ENCODE results near the gene GPC6. TPM values are rescaled to one million over a fixed set of nuclear protein-coding genes. Genes with fewer than 3 reads are reported as not detected.

GPC6 gene
- total and polyA plus RNA-seq, 9 of the 15 experiments (the other 6 are each of a cell fraction or from before 2014, with no cell fraction given): under 0.01 to 0.20 (median 0.01) TPM; not detected in 4

DNA sequence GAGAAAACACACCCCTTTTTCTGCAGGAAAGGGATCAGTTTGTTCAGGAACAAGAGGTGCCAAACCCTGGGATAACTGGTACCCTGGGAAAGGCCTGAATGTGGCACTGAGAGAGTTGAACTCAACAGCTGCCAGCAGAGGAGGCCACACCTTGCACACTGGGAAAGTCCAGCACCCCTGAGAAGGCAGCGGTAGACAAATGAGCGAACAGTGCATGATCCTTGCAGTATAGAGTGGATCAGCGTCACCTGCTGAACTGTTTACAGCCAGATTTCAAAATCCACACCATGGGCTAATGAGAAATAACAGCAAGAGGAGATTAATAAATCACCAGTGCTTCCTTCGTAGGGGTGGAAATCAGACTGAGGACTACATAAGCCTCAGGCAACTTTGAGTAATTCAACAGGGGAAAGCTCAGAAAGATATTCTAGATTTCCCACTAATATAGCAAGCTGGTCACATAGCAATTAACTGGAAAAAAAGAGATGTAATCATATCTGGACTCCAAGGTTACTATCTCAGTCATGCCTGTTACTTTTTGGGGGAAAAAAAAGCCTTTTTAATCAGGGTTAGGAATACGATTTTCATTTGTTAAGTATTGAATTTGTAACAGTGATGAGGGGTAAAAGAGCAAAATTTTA is 1200.8 kb downstream of the GPC6 start:
- in situ Hi-C loops (cut with MboI) (no loop called here), intact Hi-C loops (cut with micrococcal nuclease) (no loop called here)
- FAIRE-seq: no peak
- H3K9me3 ChIP-seq (replicated peaks; ENCODE audit: control insufficient read depth, insufficient read depth, low read depth, low read length): no peaks in the 10 kb centered on the region
- no peaks in the 10 kb centered on the region for H3K36me3 ChIP-seq (ENCODE audit: control insufficient read depth, insufficient read depth, low read length)
- ChIA-PET CTCF (ENCODE audit: low intra/inter-chr PET ratio) (no interaction called here), POLR2A (no interaction called here)
- no peak overlapping the region for H3K9ac ChIP-seq (ENCODE audit: insufficient read depth in 1 of 2, low read depth in 2 of 2, low read length in 2 of 2)
- H3K79me2 ChIP-seq (ENCODE audit: control insufficient read depth, insufficient read depth, low read length): no peaks in the 10 kb centered on the region
- H3K4me1 ChIP-seq (replicated peaks in 1 of 2; ENCODE audit: control insufficient read depth in 2 of 2, insufficient read depth in 2 of 2, low read length in 2 of 2): no peaks in the 10 kb centered on the region
- H2AFZ ChIP-seq (ENCODE audit: low read depth, low read length): no peak overlapping the region
- no TSS peak for BruUV-seq (replicated peaks)
- no peak overlapping the region for H3K4me2 ChIP-seq (ENCODE audit: insufficient read depth, low read length)
- DNase-seq (ENCODE audit: extremely low read depth in 1 of 4, low spot score in 3 of 4): no peak
- no peaks in the 10 kb centered on the region for H4K20me1 ChIP-seq (replicated peaks; ENCODE audit: control insufficient read depth, insufficient read depth, low read length)
- no peaks in the 10 kb centered on the region for H3K27me3 ChIP-seq (ENCODE audit: control insufficient read depth in 2 of 2, insufficient read depth in 2 of 2, low read length in 2 of 2)
- H3K4me3 ChIP-seq: no peak overlapping the region
- no peaks in the 10 kb centered on the region for H3K9me1 ChIP-seq (ENCODE audit: control insufficient read depth, insufficient read depth, low read length)
- 6% methylated on average over 5 of the region's 5 CpGs for WGBS (ENCODE audit: insufficient coverage, low coverage, missing lambda C conversion rate)
- no peak overlapping the region for H3K27ac ChIP-seq (ENCODE audit: extremely low read depth, low read depth, low read length)
- ATAC-seq: no peak
- TF ChIP-seq ZNF395 (CRISPR knock-in tag; IDR thresholded peaks at IDR 0.05) (no peak), RCOR1 (IDR thresholded peaks at IDR 0.05; ENCODE audit: borderline replicate concordance in 1 of 2, low read depth in 2 of 2, low read length in 2 of 2) (no peak), SP2 (IDR thresholded peaks at IDR 0.05; ENCODE audit: extremely low read depth, low read depth, low read length, poor library complexity, severe bottlenecking) (no peak), THAP7 (CRISPR knock-in tag; IDR thresholded peaks at IDR 0.05) (no peak), TBL1XR1 (IDR thresholded peaks at IDR 0.05; ENCODE audit: low read length in 2 of 2) (no peak)
- TF ChIP-seq, protein P1, sequence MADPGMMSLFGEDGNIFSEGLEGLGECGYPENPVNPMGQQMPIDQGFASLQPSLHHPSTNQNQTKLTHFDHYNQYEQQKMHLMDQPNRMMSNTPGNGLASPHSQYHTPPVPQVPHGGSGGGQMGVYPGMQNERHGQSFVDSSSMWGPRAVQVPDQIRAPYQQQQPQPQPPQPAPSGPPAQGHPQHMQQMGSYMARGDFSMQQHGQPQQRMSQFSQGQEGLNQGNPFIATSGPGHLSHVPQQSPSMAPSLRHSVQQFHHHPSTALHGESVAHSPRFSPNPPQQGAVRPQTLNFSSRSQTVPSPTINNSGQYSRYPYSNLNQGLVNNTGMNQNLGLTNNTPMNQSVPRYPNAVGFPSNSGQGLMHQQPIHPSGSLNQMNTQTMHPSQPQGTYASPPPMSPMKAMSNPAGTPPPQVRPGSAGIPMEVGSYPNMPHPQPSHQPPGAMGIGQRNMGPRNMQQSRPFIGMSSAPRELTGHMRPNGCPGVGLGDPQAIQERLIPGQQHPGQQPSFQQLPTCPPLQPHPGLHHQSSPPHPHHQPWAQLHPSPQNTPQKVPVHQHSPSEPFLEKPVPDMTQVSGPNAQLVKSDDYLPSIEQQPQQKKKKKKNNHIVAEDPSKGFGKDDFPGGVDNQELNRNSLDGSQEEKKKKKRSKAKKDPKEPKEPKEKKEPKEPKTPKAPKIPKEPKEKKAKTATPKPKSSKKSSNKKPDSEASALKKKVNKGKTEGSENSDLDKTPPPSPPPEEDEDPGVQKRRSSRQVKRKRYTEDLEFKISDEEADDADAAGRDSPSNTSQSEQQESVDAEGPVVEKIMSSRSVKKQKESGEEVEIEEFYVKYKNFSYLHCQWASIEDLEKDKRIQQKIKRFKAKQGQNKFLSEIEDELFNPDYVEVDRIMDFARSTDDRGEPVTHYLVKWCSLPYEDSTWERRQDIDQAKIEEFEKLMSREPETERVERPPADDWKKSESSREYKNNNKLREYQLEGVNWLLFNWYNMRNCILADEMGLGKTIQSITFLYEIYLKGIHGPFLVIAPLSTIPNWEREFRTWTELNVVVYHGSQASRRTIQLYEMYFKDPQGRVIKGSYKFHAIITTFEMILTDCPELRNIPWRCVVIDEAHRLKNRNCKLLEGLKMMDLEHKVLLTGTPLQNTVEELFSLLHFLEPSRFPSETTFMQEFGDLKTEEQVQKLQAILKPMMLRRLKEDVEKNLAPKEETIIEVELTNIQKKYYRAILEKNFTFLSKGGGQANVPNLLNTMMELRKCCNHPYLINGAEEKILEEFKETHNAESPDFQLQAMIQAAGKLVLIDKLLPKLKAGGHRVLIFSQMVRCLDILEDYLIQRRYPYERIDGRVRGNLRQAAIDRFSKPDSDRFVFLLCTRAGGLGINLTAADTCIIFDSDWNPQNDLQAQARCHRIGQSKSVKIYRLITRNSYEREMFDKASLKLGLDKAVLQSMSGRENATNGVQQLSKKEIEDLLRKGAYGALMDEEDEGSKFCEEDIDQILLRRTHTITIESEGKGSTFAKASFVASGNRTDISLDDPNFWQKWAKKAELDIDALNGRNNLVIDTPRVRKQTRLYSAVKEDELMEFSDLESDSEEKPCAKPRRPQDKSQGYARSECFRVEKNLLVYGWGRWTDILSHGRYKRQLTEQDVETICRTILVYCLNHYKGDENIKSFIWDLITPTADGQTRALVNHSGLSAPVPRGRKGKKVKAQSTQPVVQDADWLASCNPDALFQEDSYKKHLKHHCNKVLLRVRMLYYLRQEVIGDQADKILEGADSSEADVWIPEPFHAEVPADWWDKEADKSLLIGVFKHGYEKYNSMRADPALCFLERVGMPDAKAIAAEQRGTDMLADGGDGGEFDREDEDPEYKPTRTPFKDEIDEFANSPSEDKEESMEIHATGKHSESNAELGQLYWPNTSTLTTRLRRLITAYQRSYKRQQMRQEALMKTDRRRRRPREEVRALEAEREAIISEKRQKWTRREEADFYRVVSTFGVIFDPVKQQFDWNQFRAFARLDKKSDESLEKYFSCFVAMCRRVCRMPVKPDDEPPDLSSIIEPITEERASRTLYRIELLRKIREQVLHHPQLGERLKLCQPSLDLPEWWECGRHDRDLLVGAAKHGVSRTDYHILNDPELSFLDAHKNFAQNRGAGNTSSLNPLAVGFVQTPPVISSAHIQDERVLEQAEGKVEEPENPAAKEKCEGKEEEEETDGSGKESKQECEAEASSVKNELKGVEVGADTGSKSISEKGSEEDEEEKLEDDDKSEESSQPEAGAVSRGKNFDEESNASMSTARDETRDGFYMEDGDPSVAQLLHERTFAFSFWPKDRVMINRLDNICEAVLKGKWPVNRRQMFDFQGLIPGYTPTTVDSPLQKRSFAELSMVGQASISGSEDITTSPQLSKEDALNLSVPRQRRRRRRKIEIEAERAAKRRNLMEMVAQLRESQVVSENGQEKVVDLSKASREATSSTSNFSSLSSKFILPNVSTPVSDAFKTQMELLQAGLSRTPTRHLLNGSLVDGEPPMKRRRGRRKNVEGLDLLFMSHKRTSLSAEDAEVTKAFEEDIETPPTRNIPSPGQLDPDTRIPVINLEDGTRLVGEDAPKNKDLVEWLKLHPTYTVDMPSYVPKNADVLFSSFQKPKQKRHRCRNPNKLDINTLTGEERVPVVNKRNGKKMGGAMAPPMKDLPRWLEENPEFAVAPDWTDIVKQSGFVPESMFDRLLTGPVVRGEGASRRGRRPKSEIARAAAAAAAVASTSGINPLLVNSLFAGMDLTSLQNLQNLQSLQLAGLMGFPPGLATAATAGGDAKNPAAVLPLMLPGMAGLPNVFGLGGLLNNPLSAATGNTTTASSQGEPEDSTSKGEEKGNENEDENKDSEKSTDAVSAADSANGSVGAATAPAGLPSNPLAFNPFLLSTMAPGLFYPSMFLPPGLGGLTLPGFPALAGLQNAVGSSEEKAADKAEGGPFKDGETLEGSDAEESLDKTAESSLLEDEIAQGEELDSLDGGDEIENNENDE (IDR thresholded peaks at IDR 0.05; ENCODE audit: low read depth, low read length): no peak
